ENCODE results near the gene MSI2. TPM values are rescaled to one million over a fixed set of nuclear protein-coding genes. Genes with fewer than 3 reads are reported as not detected.
A peak's percentile ranks its signal among the peaks of the same experiment; 100 is the strongest.

The MSI2 gene
- total RNA-seq, 2 donors from 2014 or later = 65.5 to 81.0 TPM

GRCh38 chr17:57593739-57594462 lies 337.6 kb downstream of the MSI2 start:
- intact Hi-C loops (cut with DNase I, micrococcal nuclease) = loop anchor here in 1 of 2 donors (5.0 kb wide), 1 partner anchor 78 kb away; no protein-coding TSS in a partner anchor
- ATAC-seq (no peak), DNase-seq (no peak)

GRCh38 chr17:57594767-57595166 lies 338.4 kb downstream of the MSI2 start:
- DNase-seq (no peak), ATAC-seq (no peak)
- intact Hi-C loops (cut with DNase I, micrococcal nuclease) = loop anchor here in 1 of 2 donors (5.0 kb wide), 1 partner anchor 78 kb away; no protein-coding TSS in a partner anchor

- ATAC-seq (no peak), DNase-seq (no peak)
- intact Hi-C loops (cut with DNase I, micrococcal nuclease) = no loop called here
Observed at GRCh38 chr17:57595426-57595825, 339.1 kb downstream of the MSI2 start.

GRCh38 chr17:57595947-57596695 lies 339.8 kb downstream of the MSI2 start:
- intact Hi-C loops (cut with DNase I, micrococcal nuclease) = no loop called here
- DNase-seq = no peak
- ATAC-seq = no peak

DNA sequence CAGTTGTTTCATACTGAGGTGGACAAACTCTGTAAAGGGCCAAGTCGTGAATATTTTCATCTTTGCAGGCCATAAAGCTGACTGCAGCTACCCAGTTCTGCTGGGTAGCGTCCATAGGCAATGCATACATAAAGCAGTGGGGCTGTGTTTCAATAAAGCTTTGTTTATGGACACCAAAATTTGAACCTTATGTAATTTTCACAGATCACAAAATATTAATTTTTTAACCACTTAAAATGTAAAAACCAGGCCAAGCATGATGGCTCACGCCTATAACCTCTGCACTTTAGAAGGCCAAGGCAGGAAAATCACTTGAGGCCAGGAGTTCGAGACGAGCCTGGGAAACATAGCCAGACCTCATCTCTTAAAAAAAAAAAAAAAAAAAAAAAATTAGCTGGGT lies 340.8 kb downstream of the MSI2 start:
- DNase-seq (no peak), ATAC-seq (no peak)
- intact Hi-C loops (cut with DNase I, micrococcal nuclease) = no loop called here

- ATAC-seq (peak; percentile 86), DNase-seq (peak; percentile 45 to 81)
- intact Hi-C loops (cut with DNase I, micrococcal nuclease) = no loop called here
Observed at GRCh38 chr17:57597531-57598453, 341.5 kb downstream of the MSI2 start.

DNA sequence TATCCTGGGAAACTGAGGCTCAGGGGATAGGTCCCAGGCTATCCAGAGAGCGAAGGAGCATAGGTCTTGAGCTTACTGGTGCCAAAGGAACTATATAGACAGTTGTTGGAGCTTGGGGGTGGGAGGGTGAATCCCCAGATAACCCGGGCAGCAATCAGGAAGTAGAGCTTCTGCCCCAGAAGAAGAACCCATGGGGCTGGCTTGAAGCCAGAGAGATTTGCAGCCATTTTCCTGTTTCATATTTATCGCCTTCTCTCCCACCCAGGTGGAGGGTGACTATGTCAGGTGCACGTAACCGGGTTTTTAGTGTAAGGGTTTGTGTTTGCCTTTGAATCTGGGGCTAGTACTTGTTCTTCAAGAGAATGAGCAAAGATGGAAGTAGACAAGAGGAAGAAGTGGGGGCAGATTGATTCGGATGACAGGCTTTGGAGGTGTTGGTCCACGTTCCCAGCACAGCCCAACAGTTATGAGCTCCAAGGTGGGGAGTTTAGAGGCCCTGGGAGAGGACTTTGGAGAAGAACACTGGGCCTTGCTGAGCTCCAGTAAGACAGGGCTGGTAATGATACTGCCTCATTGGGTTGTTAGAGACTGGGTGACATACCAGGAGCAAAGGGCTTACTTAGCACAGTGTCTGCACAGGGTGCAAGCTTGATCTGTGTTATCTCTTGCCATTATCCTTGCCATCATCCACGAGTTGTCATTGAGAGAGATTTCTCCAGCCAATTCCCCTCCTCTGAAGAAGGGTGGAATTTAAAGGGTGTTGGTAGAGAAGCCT lies 343.1 kb downstream of the MSI2 start:
- peak in 1 of 2 donors; percentile 31 for DNase-seq
- intact Hi-C loops (cut with DNase I, micrococcal nuclease) = no loop called here
- no peak for ATAC-seq

DNA sequence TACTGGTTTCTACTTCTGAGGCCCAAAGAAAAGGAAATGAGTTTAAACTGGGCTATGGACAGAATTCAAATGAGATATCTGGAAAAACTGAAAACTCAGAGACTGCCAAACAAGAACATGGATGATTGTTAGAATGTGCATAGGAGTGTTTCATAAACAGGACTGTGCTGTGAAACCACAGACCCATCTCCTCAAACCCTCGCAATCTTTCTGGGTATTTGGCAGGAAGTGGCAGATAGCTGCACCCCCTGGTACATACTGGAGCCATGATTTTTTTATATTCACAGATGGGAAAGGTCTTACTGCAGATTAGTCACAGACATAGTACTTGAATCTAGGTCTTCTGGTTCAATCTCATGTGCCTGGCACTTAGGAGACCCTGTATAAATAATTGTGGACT lies 343.8 kb downstream of the MSI2 start:
- ATAC-seq (no peak), DNase-seq (no peak)
- intact Hi-C loops (cut with DNase I, micrococcal nuclease) = no loop called here

- DNase-seq (no peak), ATAC-seq (no peak)
- intact Hi-C loops (cut with DNase I, micrococcal nuclease) = no loop called here
Observed at GRCh38 chr17:57601143-57601735, 344.9 kb downstream of the MSI2 start.

GRCh38 chr17:57602896-57603295 lies 346.6 kb downstream of the MSI2 start:
- DNase-seq = no peak
- intact Hi-C loops (cut with DNase I, micrococcal nuclease) = no loop called here
- ATAC-seq = no peak

- peak; percentile 63 for ATAC-seq
- peak in 1 of 2 donors; percentile 31 for DNase-seq
- intact Hi-C loops (cut with DNase I, micrococcal nuclease) = no loop called here
Observed at GRCh38 chr17:57603546-57603945, 347.2 kb downstream of the MSI2 start.

DNA sequence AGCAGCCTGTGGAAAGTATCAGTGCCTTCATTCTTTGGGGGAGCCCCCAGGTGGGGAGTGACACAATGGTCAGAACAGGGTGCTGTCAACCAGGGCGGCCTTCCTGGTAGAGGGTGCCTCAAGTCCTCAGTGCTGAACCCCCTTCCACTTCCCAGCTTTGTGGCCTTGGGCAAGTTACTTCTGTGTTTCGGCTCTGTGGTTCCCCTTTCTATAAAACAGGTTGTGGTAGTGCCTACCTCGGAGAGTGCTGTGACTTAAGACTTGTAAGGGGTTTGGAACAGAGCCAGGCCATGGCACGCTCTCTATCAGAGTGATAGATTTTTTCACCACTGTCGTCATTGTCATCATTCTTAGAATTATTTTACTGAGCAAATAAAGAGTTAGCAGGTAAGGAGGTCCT lies 347.7 kb downstream of the MSI2 start:
- ATAC-seq (no peak), DNase-seq (peak; percentile 37 to 60)
- intact Hi-C loops (cut with DNase I, micrococcal nuclease) = no loop called here

DNA sequence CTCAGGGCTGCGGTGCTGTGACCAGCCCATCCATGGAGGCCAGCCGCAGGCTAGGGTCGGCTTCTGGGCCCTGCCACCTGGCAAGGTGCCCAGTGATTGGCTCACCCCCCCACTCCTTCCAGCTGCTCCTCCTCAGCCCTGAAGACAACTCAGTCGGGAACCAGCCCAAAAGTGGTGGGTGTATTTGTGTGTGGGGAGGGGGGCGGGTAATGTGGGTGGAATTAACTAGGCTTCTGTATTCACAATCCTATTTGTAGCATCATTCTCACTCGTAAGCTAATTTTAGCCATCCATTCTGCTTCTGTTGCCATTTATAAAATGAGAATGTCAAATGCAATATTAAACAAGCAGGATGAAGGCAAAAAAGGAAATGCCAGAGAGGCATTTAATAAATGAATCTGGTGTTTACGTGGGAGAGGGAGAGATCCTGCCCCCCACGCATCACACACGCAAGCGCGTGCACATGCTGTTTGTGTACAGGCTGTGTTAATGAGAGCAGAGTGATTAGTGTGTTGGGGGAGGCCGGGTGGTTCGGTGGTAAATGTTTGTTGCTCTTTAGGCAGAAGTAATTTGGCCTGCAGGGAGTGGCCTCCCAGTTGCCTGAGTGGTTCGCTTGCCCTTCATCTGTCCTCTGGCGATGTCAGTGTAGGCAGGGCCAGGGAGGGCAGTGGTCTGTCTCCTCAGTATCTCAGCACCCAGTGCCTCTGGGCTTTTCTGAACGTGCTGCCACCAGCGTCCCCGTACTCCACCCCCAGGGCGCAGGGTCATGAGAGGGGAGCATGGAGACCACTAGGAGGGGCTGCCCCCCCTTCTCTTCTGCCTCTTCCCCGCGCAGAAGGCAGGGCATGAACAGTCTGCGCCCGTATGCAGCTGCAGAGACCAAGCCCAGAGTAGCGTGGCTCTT lies 348.7 kb downstream of the MSI2 start:
- intact Hi-C loops (cut with DNase I, micrococcal nuclease) = no loop called here
- peak; percentile 61 to 69 for DNase-seq
- ATAC-seq = peak; percentile 77

- intact Hi-C loops (cut with DNase I, micrococcal nuclease) = no loop called here
- ATAC-seq (peak; percentile 10), DNase-seq (no peak)
Observed at GRCh38 chr17:57605675-57606105, 349.4 kb downstream of the MSI2 start.

DNA sequence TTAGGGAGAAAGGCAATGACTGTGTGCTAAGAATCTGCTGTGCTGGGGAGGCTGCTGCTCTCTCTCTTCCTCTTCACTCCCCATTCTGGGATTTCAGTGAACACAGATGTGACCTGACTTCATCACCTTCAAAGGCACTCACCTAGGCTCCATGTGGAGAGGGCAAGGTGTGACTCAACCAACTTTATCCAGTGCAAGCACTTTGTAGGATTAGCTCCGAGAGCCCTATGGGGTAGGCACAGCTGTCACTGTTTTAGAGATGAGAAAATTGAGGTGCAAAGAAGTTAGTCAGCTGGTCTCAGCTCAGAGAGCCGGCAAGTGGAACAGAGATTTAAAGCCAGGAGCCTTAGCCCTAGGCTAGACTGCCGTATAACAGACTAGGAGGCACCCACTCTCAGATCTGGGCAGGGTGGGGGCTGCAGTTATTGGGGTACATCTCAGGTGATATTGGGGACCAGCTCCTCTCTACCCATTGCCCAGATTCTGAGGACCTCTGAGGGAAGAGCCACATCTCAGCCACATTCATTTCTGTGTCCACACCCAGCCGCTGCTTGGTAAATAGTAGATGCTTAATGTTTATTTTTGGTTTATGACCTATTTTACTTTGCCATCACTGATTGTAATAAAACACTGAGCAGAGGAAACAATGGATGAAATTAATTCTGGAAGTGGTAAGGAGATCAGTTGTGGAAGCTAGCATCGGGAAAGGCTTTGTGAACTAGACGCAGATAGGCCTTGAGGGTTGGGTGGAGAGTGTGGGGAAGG lies 350.0 kb downstream of the MSI2 start:
- intact Hi-C loops (cut with DNase I, micrococcal nuclease) = no loop called here
- ATAC-seq (peak; percentile 34), DNase-seq (peak in 1 of 2 donors; percentile 2)

- intact Hi-C loops (cut with DNase I, micrococcal nuclease) = no loop called here
- ATAC-seq = no peak
Observed at GRCh38 chr17:57607553-57608120, 351.3 kb downstream of the MSI2 start.

More at GRCh38 chr17:57607553-57608120, 351.3 kb downstream of the MSI2 start:
- no peak for DNase-seq

Data from left colon (tissue), 2 donors.